D721Med (cell line): ENCODE data around the gene DEAF1.

Experiments used
- DNase-seq: peaks from one replicate; pipeline ENCODE4 v3.0.0; 2011; ENCODE audit warnings: low spot score; ENCODE audit not compliant: insufficient read length
- FAIRE-seq: peaks from 2 replicates; lab custom pipeline; 2011; peaks lifted over from hg19 to GRCh38; lab: Jason Lieb, UNC
- TF ChIP-seq, protein P1 (sequence below): IDR thresholded peaks from 2 replicates; pipeline ENCODE4 v1.5.1; 2012; ENCODE audit warnings: mild to moderate bottlenecking, control low read depth; ENCODE audit not compliant: insufficient read depth; ENCODE audit errors: missing control alignments

The DEAF1 gene

DNA sequence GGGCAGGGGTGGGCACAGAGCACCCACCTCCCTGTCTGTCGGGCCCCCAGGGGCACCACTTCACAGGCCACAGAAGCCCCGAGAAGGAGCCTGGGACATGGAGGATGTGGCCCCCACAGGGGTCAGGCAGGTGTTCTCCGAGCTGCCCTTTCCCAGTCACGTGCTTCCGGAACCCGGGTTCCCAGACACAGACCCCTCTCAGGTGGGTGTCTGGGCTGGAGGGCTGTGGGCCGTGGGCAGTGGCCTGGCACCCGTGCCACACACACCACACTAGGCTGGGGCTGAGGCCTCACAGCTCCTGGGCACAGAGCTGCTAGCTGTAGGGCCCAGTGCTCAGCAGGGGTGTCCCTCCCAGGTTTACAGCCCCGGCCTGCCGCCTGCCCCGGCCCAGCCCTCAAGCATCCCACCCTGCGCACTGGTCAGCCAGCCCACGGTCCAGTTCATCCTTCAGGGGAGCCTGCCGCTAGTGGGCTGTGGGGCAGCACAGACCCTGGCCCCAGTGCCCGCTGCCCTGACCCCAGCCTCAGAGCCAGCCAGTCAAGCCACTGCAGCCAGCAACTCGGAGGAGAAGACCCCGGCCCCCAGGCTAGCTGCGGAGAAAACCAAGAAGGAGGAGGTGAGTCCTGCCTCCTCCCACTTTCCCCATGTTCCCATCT is 84.7 kb downstream of the DEAF1 start:
- no peak for FAIRE-seq

DNA sequence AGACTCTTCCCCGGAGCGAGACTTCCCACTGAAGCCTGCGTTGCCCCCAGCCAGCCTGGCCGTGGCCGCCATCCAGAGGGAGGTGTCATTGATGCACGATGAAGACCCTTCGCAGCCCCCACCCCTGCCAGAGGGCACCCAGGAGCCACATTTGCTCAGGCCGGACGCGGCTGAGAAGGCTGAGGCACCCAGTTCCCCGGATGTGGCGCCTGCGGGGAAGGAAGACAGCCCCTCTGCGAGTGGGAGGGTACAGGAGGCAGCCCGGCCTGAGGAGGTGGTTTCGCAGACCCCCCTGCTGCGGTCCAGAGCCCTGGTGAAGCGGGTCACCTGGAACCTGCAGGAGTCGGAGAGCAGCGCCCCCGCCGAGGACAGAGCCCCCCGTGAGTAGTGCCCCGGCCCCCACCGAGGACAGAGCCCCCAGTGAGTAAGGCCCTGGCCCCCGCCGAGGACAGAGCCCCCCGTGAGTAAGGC is 85.6 kb downstream of the DEAF1 start:
- no peak for DNase-seq
- TF ChIP-seq, protein P1, sequence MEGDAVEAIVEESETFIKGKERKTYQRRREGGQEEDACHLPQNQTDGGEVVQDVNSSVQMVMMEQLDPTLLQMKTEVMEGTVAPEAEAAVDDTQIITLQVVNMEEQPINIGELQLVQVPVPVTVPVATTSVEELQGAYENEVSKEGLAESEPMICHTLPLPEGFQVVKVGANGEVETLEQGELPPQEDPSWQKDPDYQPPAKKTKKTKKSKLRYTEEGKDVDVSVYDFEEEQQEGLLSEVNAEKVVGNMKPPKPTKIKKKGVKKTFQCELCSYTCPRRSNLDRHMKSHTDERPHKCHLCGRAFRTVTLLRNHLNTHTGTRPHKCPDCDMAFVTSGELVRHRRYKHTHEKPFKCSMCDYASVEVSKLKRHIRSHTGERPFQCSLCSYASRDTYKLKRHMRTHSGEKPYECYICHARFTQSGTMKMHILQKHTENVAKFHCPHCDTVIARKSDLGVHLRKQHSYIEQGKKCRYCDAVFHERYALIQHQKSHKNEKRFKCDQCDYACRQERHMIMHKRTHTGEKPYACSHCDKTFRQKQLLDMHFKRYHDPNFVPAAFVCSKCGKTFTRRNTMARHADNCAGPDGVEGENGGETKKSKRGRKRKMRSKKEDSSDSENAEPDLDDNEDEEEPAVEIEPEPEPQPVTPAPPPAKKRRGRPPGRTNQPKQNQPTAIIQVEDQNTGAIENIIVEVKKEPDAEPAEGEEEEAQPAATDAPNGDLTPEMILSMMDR, result no peak
- no peak for FAIRE-seq

More for the DNA sequence above, 84.7 kb downstream of the DEAF1 start:
- no peak for DNase-seq
- TF ChIP-seq, protein P1, result no peak

DNA sequence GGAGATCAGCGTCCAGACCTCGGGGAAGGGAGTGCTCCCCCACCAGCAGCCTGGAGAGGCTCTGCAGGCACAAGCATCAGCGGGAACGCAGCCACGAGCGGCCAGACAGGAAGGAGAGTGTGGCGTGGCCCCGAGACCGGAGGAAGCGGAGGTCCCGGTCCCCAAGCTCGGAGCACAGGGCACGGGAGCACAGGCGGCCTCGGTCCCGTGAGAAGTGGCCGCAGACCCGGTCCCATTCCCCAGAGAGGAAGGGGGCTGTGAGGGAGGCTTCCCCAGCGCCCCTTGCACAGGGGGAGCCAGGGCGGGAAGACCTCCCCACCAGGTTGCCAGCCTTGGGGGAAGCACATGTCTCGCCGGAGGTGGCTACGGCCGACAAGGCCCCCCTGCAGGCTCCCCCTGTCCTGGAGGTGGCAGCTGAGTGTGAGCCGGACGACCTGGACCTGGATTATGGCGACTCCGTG is 86.2 kb downstream of the DEAF1 start:
- FAIRE-seq, result no peak
- no peak for DNase-seq
- TF ChIP-seq, protein P1, result no peak

DNA sequence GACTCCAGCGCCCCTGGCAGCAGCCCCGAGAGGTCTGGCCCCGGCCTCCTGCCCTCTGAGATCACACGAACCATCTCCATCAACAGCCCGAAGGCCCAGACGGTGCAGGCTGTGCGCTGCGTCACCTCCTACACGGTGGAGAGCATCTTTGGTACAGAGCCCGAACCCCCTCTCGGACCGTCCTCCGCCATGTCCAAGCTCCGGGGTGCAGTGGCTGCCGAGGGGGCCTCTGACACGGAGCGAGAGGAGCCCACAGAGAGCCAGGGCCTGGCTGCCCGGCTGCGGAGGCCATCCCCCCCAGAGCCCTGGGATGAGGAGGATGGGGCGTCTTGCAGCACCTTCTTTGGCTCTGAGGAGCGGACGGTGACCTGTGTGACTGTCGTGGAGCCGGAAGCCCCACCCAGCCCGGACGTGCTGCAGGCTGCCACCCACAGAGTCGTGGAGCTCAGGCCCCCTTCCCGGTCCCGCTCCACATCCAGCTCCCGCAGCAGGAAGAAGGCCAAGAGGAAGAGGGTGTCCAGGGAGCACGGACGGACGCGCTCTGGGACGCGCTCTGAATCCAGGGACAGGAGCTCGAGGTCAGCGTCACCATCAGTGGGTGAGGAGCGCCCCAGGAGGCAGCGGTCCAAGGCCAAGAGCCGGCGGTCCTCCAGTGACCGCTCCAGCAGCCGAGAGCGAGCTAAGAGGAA is 86.9 kb downstream of the DEAF1 start:
- FAIRE-seq (no peak), DNase-seq (no peak)
- TF ChIP-seq, protein P1, result no peak

DNA sequence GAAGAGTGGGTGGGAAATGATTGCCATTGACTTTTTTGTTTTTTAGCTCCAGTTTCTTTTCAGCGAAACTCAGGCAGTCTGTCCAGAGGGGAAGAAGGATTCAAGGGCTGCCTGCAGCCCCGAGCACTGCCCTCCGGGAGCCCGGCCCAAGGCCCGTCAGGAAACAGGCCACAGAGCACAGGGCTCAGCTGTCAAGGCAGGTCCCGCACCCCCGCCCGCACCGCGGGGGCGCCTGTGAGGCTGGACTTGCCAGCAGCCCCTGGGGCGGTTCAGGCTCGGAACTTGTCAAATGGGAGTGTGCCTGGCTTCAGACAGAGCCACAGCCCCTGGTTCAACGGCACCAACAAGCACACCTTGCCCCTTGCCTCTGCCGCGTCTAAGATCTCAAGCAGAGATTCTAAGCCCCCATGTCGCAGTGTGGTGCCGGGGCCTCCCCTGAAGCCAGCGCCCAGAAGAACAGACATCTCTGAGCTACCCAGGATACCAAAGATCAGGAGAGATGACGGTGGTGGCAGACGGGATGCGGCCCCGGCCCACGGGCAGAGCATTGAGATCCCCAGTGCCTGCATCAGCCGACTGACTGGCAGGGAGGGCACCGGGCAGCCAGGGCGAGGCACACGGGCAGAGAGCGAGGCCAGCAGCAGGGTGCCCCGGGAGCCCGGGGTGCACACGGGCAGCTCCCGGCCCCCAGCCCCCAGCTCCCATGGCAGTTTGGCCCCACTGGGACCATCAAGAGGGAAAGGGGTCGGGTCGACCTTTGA is 87.8 kb downstream of the DEAF1 start:
- DNase-seq (no peak), FAIRE-seq (no peak)
- TF ChIP-seq, protein P1, result no peak

DNA sequence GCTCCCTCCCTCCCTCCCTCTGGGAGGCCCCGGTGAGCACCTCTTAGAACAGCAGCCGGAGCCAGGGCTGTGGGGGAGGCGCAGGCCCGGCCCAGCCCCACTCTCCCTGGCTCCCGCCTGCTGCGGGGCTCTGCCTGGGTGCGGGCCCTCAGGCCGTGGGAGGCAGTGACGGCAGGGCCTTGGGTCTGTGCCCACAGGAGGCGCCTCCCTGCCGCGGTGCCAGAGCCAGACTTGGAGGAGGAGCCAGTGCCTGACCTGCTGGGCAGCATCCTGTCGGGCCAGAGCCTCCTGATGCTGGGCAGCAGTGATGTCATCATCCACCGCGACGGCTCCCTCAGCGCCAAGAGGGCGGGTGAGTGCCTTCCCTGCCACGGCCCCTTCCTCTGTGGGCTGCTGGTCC is 88.8 kb downstream of the DEAF1 start:
- FAIRE-seq, result no peak
- no peak for DNase-seq
- TF ChIP-seq, protein P1, result no peak
